Dendritic cell treated with granulocyte-macrophage colony-stimulating factor and Interleukin-4, amounts not matched to agents 40 ng/mL and 50 ng/mL, for 4 days (primary cell): Measurements from ENCODE around the gene SIK1.
"Not testable (repeated sequence)": the region's sequence is repeated elsewhere in the genome, so short reads cannot be mapped to it uniquely, and the experiment has no call there.

ENCODE experiments used
- H3K27ac Mint-ChIP-seq: one replicate; pipeline ENCODE4 v1.8.0; 2022; ENCODE audit warnings: mild to moderate bottlenecking, mixed read lengths
- H3K27me3 Mint-ChIP-seq: one replicate; pipeline ENCODE4 v1.8.0; 2022; ENCODE audit warnings: mild to moderate bottlenecking, mixed read lengths
- H3K36me3 Mint-ChIP-seq: one replicate; pipeline ENCODE4 v1.8.0; 2022; ENCODE audit warnings: low read depth, mixed read lengths
- H3K4me1 Mint-ChIP-seq: one replicate; pipeline ENCODE4 v1.8.0; 2022; ENCODE audit warnings: low read depth, mixed read lengths
- H3K4me3 Mint-ChIP-seq: one replicate; pipeline ENCODE4 v1.8.0; 2022; ENCODE audit warnings: mild to moderate bottlenecking, moderate library complexity, mixed read lengths
- H3K9me3 Mint-ChIP-seq: one replicate; pipeline ENCODE4 v1.8.0; 2022; ENCODE audit warnings: mixed read lengths
- intact Hi-C: fragments of 100-400 bp; cut with micrococcal nuclease; formaldehyde crosslinking; loops from one replicate; pipeline ENCODE4 v1.15.0; 2022

Gene SIK1

DNA sequence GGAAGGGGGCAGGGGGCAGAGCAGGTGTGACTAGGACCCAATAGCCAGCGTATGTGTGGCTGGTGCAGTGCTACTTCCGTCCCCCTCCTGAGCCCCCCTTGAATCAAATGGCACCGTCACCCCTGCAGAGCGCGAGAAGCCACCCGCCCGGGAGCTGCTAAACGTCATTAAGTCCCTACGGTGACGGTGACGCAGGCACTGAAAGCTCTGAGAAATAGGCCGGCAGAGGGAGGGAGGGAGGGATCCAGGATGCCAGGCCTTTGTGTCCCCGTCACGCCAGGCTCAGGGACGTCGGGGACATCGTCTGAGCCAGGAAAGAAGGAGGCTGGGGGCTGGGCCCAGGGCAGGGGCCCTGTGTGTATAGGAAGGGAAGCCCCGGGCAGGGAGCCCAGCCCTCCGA, 43.6 kb downstream of the SIK1 start:
- intact Hi-C loops, H3K4me3 Mint-ChIP-seq, H3K4me1 Mint-ChIP-seq, H3K9me3 Mint-ChIP-seq, H3K27me3 Mint-ChIP-seq, H3K27ac Mint-ChIP-seq, H3K36me3 Mint-ChIP-seq: not testable (repeated sequence)

DNA sequence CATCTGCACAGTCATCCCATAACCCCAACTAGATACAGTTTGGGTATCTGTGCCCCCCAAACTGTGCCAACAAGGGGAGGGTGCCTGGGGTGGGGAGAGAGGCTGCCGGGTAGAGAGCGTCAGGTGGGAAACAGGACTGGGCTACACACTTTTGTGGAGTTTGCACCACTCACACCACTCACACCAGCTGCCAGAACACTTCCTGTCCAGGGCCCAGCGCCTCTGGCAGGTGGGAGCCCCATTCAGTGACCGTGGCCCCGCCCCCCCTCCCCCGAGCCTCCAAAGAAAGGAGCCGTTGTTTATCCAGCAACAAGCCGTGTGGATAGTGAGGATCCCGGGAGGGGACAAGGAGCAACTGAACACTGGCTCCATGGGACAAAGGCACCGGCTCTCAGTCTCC, 44.0 kb downstream of the SIK1 start:
- H3K27ac Mint-ChIP-seq, H3K4me1 Mint-ChIP-seq, intact Hi-C loops, H3K36me3 Mint-ChIP-seq, H3K27me3 Mint-ChIP-seq, H3K9me3 Mint-ChIP-seq, H3K4me3 Mint-ChIP-seq: not testable (repeated sequence)

DNA sequence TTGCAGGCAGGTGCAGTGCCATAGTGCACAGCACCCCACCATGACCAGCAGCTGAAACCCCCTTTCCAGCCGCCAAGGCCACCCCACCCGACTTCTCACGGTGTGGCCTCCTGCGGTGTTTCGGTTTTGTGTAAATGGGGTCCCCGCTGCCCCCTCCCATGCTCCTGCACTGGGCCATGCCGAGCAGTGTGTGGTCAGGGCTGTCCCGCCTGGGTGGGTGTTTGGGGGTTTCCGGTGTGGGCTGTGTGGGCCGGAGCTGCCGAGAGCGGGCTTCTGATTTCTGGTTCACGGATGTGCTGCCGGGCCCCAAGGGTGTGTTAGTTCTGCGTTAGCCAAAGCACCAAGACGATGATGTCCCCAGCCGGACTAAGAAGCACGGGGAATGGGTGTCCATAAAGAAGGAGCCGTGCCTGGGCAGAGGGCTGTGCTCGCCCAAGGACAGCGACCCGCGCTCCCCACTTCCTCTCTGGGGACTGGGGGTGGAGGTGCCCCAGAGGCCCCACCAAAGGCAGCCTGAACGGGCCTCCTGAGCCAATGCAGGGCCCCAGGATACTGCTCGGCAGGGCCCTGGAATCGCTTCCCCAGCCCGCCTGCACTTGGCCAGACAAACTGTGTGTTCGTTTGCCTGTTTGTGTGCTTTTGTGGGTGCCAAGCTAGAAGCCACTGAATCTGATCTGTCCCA, 45.9 kb downstream of the SIK1 start:
- intact Hi-C loops, result not testable (repeated sequence)

DNA sequence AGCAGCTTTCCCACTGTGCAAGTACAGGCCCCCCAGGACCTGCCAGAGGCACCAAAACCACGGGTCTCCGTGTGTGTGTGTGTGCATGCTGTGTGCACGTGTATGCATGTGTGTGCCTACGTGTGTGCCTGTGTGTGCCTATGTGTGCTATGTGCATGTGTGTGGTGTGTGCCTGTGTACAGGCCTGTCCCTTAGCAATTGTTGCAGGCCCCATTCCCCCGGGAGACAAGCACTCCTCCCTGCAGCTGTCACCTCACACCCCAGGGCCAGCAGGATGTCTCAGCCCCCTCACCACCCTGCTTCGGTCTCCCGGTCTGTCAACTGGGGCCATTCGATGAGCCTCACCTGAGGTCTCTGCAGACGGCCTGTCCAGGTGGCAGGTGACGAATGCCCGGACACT, 46.6 kb downstream of the SIK1 start:
- H3K27me3 Mint-ChIP-seq, H3K9me3 Mint-ChIP-seq, H3K4me1 Mint-ChIP-seq, H3K36me3 Mint-ChIP-seq, H3K4me3 Mint-ChIP-seq, intact Hi-C loops, H3K27ac Mint-ChIP-seq: not testable (repeated sequence)

More for the DNA sequence above, 45.9 kb downstream of the SIK1 start:
- not testable (repeated sequence) for H3K4me3 Mint-ChIP-seq, H3K36me3 Mint-ChIP-seq, H3K27me3 Mint-ChIP-seq, H3K9me3 Mint-ChIP-seq, H3K4me1 Mint-ChIP-seq, H3K27ac Mint-ChIP-seq

DNA sequence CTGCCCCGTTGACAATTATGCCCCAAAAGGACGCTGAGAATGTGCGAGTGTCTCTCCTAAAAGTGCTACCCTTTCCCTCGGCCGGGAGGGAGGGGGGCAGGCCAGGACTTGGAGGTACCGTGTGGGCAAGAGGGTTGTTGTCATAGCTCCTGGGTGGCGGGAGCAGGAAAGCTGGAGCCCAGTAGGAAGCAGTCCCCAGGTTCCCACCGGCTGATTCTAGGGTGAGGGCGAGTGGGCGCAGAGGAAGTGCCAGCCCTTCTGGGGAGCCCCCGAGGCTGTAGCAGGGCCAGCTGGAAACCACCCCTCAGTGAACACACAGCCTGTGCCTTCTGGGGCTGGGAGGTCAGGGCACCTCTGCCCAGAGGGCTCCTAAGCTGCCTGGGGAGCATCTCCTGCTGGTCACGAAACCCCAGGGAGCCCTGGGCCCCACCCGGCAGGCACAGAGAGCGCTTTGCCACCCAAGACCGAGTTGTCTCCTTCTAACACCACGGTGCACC, 47.3 kb downstream of the SIK1 start:
- H3K9me3 Mint-ChIP-seq, H3K4me1 Mint-ChIP-seq, H3K4me3 Mint-ChIP-seq, H3K27ac Mint-ChIP-seq, H3K36me3 Mint-ChIP-seq, intact Hi-C loops, H3K27me3 Mint-ChIP-seq: not testable (repeated sequence)

DNA sequence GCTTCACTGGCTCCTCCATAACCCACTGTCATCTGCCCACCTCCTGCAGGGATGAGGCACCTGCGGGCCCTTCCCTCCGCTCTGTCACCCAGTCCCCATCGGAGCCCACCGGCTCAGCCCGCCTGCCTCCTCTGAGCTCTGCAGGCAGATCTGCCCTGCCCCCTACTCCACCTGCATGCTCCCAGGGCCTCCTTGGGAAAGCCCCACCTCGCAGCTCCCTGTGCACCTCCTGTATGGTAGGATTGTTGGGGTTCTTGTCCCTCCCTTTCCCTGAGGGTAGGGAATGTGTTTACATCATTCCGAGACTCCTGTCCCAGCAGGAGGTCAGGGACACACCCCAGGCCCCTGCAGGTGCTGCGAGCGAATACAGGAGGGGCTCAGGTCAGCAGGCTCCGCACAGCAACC, 50.5 kb downstream of the SIK1 start:
- Mint-ChIP-seq H3K27ac (no peak overlapping the region), H3K36me3 (no peaks in the 10 kb centered on the region), H3K27me3 (peaks cover 4% of the 10 kb centered on the region), H3K9me3 (no peaks in the 10 kb centered on the region), H3K4me1 (no peaks in the 10 kb centered on the region), H3K4me3 (no peak overlapping the region)
- intact Hi-C loops, result no loop called here

DNA sequence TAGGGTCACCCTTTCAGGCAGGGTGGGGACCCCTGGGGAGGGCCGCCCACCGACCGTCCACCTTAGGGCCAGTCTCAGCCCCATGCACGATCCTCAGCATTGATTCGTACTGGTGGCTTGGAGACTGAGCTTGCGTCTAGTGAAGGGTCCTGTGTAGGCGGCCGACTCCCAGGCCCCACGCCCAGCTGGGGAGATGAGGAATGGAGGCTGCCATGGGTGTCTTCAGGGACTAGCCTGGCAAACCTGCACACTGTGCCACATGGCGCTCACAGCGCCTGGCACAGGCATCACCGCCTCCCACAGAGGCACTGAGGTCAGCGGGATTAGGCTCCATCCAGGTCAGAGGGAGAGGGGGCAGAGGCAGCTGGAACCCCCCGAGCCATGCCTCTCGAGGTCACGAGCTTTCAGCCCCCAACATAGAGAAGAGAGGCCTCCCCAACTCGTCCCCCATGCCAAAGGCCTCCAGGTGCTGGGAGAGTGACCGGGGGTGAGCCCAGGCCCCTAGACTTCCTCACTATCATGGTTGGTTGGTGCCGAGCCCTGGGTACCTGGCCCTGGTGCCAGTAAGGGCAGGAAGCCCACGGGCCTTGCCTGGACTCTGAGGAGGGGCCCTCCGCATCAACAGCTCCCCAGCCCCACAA, 51.0 kb downstream of the SIK1 start:
- no peak overlapping the region for H3K4me3 Mint-ChIP-seq
- no peaks in the 10 kb centered on the region for H3K36me3 Mint-ChIP-seq
- no peaks in the 10 kb centered on the region for H3K9me3 Mint-ChIP-seq
- H3K4me1 Mint-ChIP-seq, result no peaks in the 10 kb centered on the region
- H3K27me3 Mint-ChIP-seq, result peaks cover 4% of the 10 kb centered on the region
- intact Hi-C loops, result no loop called here
- no peak overlapping the region for H3K27ac Mint-ChIP-seq

DNA sequence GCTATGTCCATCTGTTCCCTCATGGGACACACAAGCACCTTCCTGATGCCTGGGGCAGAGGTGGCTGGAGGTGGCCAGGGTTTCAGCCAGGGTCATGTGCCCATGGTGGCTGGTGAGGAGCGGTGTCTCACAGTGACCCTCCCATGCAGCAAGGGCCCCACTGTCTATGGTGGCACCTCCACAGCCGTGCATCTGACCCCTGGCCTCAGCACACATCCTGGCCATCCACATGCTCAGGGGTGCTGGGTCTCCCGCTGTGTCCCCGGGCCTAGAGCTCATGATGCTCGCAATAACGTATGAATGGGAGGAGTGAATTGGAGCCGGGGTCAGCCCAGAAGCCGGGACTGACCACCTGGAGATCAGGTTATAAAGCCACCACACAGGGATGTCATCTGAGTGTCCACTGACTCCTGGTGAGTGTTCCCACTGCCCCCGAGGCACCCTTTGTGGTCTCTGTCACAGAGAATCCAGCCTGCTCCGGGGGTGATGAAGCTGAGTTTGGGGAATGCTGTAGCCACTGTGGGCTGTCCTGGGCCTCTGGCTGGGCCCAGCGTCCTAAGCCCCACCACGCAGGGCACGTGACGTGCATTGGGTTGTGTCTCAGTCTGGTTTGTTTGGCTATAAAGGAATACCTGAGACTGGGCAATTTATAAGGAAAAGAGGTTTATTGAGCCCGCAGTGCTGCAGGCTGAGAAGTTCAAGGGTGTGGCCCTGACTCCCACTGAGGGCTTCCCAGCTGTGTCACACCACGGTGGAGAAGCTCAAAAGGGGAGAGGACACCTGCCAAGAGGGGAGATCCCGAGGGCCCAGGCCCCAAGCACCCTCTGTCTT, 51.7 kb downstream of the SIK1 start:
- Mint-ChIP-seq H3K9me3 (no peaks in the 10 kb centered on the region), H3K27me3 (peaks cover 4% of the 10 kb centered on the region), H3K27ac (no peak overlapping the region), H3K4me3 (no peak overlapping the region), H3K4me1 (no peaks in the 10 kb centered on the region), H3K36me3 (no peaks in the 10 kb centered on the region)
- intact Hi-C loops, result no loop called here

DNA sequence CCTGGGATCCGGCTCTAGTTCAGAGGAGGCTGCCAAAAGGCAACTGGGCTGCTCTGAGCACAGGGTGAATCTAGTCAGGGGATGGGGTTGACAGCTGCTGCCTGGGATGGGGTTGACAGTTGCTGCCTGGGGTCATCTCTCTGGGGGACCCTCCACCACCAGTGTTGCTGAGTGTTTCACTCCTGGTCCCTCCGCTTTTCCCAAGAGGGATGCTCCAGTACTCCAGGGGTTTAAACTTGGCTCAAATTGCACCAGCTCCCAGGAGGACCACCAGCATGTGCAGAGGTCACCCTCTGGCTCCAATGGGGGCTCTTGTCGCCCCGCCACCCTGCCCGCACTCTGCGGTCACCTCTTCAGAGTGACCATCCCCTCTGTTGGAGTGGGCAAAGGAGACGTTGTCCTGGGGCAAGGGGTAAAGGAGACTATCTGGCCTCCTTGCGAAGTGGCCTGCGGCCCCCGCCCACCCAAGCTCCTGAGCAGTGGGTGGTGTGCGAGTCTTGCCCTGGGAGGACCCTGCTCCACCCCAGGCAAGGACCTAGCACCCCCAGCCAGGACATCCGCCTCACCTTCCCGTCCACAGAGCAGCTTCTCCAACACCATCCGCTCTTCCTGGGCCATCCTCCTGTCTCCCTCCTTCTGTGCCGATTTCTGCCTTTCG, 52.6 kb downstream of the SIK1 start:
- no peak overlapping the region for H3K27ac Mint-ChIP-seq
- H3K9me3 Mint-ChIP-seq, result no peaks in the 10 kb centered on the region
- intact Hi-C loops, result no loop called here
- peaks cover 7% of the 10 kb centered on the region for H3K27me3 Mint-ChIP-seq
- H3K4me3 Mint-ChIP-seq, result no peak overlapping the region
- H3K36me3 Mint-ChIP-seq, result no peaks in the 10 kb centered on the region
- H3K4me1 Mint-ChIP-seq, result no peaks in the 10 kb centered on the region

DNA sequence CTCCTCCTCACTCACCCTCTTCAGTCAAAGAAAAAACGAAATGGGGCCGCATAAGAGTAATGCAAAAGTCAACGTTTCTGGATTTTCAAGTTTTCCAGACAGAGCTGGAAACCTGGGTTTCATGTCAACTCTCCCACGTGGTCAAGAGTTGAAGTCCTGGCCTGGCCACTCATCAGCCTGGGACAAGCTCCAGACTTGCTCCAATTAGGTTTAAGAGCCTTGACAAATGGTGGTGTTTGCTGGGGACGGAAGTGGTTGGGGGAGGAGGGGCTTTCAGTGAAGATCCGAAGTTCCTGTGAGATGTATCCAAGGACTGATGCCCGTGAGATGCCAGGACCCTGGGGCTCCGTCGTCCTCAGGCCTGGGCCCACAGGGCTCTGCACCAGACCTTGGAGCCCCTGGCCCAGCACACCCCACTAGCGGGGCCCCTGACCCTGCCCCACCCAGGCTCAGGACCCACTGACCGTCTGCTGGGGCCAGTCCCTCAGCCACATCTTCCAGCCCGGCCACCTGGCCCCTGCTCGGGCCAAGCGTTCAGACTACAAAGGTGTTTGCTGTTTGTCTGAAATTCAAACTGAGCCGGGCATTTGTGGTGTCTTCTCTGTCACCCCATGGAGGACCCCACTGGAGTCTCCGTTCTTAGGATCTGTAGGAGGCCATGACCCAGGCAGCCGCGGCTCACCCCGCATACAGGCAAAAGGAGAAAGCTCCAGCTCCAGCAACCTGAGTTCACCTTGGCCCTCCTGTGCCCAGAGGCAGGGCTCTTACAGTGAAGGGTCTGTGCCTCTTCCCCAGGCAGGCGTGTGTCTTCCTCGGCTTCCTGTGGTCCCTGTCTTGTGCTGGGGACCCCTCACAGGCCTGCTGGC, 53.3 kb downstream of the SIK1 start:
- Mint-ChIP-seq H3K36me3 (no peaks in the 10 kb centered on the region), H3K27ac (no peak overlapping the region), H3K27me3 (peaks cover 10% of the 10 kb centered on the region), H3K4me3 (no peak overlapping the region), H3K4me1 (peaks cover 5% of the 10 kb centered on the region), H3K9me3 (no peaks in the 10 kb centered on the region)
- intact Hi-C loops, result no loop called here

DNA sequence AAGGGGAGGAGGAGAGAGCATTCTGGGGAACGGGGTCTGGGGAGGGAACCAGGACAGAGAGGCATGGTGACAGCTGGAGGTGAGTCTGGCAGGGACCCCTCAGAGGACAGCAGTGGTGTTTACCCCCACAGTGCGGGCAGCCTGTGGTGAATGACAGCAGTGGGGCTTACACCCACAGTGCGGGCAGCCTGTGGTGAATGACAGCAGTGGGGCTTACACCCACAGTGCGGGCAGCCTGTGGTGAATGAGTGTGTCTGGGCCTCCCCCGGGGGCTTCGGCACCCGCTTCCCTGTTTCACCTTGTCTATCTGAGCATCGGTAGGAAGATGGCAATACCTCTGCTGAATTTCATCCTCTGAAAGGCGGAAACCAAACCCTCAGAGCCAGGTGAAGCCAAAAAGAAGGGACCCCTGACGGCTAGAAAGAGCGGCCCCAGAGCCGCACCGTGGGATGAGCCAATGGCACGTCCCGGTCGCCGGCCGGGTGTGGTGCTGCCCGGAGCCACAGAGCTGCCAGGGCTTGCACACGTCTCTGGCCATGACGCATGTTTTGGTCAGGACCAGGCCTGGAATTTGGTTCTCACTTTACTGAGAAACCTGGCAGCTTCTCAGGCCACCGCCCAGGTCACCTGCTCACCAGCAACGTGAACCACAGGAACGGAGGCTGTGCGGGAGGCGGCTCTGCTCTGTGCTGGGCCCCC, 54.1 kb downstream of the SIK1 start:
- intact Hi-C loops, result no loop called here
- Mint-ChIP-seq H3K27me3 (peaks cover 15% of the 10 kb centered on the region), H3K9me3 (no peaks in the 10 kb centered on the region), H3K27ac (no peak overlapping the region), H3K4me3 (no peak overlapping the region), H3K36me3 (no peaks in the 10 kb centered on the region), H3K4me1 (peaks cover 5% of the 10 kb centered on the region)

DNA sequence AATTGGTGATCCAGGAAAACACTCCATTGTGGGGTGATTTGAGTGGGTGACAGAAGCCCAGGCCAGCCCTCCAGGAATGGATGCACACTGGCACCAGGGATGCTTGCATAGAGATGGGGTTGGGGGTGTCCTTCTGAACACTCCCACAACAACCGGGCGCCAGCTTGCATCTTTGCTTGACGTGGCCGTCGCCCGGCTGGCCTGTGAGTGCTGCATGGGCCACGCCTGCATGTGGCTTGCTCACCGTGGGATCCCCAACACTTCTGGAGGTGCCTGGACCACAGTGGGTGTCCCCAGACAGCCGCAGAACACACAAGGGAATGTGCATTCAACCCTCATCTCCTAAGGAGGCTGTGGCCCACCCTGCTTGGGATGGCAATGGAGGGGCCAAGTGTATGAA, 55.1 kb downstream of the SIK1 start:
- Mint-ChIP-seq H3K27ac (no peak overlapping the region), H3K4me3 (no peak overlapping the region), H3K9me3 (no peaks in the 10 kb centered on the region), H3K27me3 (peaks cover 24% of the 10 kb centered on the region), H3K4me1 (peaks cover 5% of the 10 kb centered on the region), H3K36me3 (no peaks in the 10 kb centered on the region)
- intact Hi-C loops, result no loop called here
